ENCODE data around the gene CDC34. TPM values are rescaled to one million over a fixed set of nuclear protein-coding genes. Genes with fewer than 3 reads are reported as not detected.

CDC34 gene
- total RNA-seq, 1 donor from 2014 or later, result 124 TPM

- TF ChIP-seq CTCF (IDR thresholded peaks at IDR 0.05), result no peak
- no peak overlapping the region for H3K27ac ChIP-seq
- H3K9me3 ChIP-seq, result no peaks in the 10 kb centered on the region
- H3K4me3 ChIP-seq, result no peak overlapping the region
- H3K4me1 ChIP-seq, result no peaks in the 10 kb centered on the region
- no peaks in the 10 kb centered on the region for H3K36me3 ChIP-seq
- peaks cover 5% of the 10 kb centered on the region for H3K27me3 ChIP-seq
- intact Hi-C loops (cut with DNase I), result no loop called here
- no peak for DNase-seq (ENCODE audit: low spot score in 2 of 2)
Observed at GRCh38 chr19:558770-559439, 27.3 kb downstream of the CDC34 start.

GRCh38 chr19:560121-560520 lies 28.6 kb downstream of the CDC34 start:
- Histone ChIP-seq H3K27ac (no peak overlapping the region), H3K27me3 (peaks cover 5% of the 10 kb centered on the region), H3K36me3 (no peaks in the 10 kb centered on the region), H3K4me3 (no peak overlapping the region), H3K9me3 (no peaks in the 10 kb centered on the region), H3K4me1 (no peaks in the 10 kb centered on the region)
- no peak for TF ChIP-seq CTCF (IDR thresholded peaks at IDR 0.05)
- intact Hi-C loops (cut with DNase I), result no loop called here
- no peak for DNase-seq (ENCODE audit: low spot score in 2 of 2)

GRCh38 chr19:566403-566802 lies 34.8 kb downstream of the CDC34 start:
- Histone ChIP-seq H3K4me1 (peaks cover 0 to 7% of the 10 kb centered on the region in 2 donors), H3K27ac (no peak overlapping the region), H3K36me3 (no peaks in the 10 kb centered on the region), H3K4me3 (no peak overlapping the region), H3K9me3 (no peaks in the 10 kb centered on the region), H3K27me3 (no peaks in the 10 kb centered on the region)
- intact Hi-C loops (cut with DNase I), result no loop called here
- no peak for DNase-seq (ENCODE audit: low spot score in 2 of 2)
- TF ChIP-seq CTCF (IDR thresholded peaks at IDR 0.05), result no peak

- no peaks in the 10 kb centered on the region for H3K27me3 ChIP-seq
- intact Hi-C loops (cut with DNase I), result no loop called here
- no peak for TF ChIP-seq CTCF (IDR thresholded peaks at IDR 0.05)
- H3K9me3 ChIP-seq, result no peaks in the 10 kb centered on the region
- DNase-seq (ENCODE audit: low spot score in 2 of 2), result no peak
- peaks cover 0 to 9% of the 10 kb centered on the region in 2 donors for H3K4me1 ChIP-seq
- no peak overlapping the region for H3K4me3 ChIP-seq
- no peaks in the 10 kb centered on the region for H3K36me3 ChIP-seq
- no peak overlapping the region for H3K27ac ChIP-seq
Observed at GRCh38 chr19:566844-567243, 35.3 kb downstream of the CDC34 start.

- Histone ChIP-seq H3K27ac (no peak overlapping the region), H3K36me3 (no peaks in the 10 kb centered on the region), H3K4me3 (no peak overlapping the region), H3K9me3 (no peaks in the 10 kb centered on the region), H3K4me1 (peaks cover 0 to 9% of the 10 kb centered on the region in 2 donors), H3K27me3 (no peaks in the 10 kb centered on the region)
- TF ChIP-seq CTCF (IDR thresholded peaks at IDR 0.05), result no peak
- intact Hi-C loops (cut with DNase I), result no loop called here
- DNase-seq (ENCODE audit: low spot score in 2 of 2), result no peak
Observed at GRCh38 chr19:567296-567900, 35.8 kb downstream of the CDC34 start.

Measured in ascending aorta (tissue), 2 donors.